GM19035 (cell line): Measurements from ENCODE around the gene TMEM121.
"Not testable (repeated sequence)": the region's sequence is repeated elsewhere in the genome, so short reads cannot be mapped to it uniquely, and the experiment has no call there.

Experiments
- ATAC-seq: cut with Tn5 transposase; IDR thresholded peaks from one replicate; pipeline ENCODE4 v1.9.1; 2021; ENCODE audit not compliant: unreplicated experiment

TMEM121 gene

DNA sequence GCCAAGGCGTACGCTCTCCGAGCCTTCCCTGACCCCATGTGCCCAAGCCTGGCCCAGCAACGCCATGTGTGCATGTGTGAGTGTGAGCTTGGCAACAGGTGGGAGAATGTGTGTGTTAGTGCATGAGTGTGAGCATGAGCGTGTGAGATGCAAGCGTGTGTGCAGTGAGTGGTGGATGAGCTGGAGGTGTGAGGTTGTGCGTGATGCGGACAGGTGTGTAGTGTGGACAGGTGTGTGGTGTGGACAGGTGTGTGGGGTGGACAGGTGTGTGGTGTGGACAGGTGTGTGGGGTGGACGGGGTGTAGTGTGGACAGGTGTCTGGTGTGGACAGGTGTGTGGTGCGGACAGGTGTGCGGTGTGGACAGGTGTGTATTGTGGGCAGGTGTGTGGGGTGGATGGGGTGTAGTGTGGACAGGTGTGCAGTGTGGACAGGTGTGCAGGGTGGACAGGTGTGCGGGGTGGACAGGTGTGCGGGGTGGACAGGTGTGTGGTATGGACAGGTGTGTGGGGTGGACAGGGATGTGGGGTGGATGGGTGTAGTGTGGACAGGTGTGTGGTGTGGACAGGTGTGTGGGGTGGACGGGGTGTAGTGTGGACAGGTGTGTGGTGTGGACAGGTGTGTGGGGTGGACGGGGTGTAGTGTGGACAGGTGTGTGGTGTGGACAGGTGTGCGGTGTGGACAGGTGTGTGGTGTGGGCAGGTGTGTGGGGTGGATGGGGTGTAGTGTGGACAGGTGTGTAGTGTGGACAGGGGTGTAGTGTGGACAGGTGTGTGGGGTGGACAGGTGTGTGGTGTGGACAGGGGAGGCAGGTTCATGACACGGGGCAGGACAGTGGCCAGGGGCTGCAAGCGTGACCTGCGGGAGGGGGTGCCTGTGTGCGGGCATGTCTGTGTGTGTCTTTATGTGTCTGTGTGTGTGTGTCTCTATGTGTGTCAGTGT is 41.1 kb downstream of the TMEM121 start:
- ATAC-seq: not testable (repeated sequence)

DNA sequence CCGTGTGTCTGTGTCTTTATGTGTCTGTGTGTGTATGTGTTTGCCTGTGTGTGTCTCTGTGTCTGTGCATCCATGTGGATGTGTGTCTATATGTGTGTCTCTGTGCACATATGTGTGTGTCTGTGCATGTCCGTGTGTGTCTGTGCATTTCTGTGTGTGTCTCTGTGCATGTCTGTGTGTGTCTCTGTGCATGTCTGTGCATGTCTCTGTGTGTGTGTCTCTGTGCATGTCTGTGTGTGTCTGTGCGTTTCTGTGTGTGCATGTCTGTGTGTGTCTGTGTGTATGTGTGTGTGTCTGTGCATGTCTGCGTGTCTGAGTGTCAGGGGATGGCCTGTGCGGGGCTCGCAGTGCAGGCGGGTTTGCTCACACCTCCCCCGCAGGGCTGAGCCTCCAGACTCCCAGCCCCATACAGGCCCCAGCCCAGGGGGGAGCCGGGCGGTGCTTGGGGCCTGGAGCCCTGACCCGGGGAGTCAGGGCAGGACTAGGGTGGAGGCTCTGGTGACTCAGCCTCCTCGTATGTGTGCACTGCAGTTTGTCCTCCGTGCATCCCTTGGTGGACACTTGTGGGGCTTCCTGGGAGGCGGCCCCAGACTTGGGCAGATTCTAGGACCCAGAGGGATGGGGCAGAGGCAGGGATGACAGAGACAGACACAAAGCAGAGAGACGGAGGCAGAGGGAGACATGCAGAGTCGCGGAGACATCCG is 41.9 kb downstream of the TMEM121 start:
- ATAC-seq: not testable (repeated sequence)

GRCh38 chr14:105568859-105569766 is 42.7 kb downstream of the TMEM121 start:
- no peak for ATAC-seq

DNA sequence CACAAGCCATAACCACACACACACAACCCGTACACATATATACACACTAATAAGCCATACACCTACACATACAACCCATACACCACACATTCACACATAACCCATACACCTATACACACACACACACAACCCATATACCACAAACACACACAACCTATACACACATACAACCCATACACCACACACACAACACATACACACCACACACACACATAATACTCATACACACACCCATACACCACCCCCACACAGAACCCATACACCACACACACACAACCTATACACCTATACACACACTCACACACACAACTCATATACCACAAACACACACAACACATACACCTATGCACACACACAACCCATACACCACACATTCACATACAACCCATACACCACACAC is 44.1 kb downstream of the TMEM121 start:
- ATAC-seq: no peak

DNA sequence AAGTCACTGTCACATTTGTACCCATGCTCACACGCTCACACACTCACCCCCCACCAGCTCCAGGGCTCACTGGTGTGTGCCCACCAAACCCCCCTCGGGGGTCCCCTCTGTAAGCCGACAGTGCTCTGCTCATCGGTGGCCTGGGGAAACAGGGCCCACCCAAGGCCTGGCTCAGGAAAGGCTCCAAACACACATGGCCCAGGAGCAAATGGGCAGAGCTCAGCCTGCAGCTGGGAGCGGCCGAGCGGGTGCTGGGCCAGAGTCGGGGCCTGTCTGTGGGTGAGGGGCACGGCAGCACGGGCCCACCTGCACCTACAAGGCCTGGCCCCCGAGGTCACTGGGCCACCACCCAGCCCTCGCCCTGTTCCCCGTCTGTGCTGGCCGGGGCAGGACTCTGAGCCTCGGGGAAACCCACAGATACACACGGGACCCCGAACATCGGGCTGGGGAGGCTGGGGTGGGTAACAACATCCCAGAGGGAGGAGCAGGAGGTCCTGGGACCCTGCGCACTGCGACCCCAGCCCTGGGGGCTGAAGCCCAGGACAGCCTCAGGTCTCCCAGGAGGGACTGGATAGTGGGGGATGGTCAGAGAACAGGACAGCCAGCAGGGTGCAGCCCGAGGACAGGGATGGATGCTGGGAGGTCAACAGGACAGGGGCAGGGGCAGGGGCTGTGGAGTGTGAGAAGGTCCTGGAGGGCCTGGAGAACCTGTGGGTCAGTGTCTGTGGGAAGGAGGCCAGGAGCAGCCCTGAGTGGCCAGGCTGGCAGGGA is 45.0 kb downstream of the TMEM121 start:
- ATAC-seq: not testable (repeated sequence)

DNA sequence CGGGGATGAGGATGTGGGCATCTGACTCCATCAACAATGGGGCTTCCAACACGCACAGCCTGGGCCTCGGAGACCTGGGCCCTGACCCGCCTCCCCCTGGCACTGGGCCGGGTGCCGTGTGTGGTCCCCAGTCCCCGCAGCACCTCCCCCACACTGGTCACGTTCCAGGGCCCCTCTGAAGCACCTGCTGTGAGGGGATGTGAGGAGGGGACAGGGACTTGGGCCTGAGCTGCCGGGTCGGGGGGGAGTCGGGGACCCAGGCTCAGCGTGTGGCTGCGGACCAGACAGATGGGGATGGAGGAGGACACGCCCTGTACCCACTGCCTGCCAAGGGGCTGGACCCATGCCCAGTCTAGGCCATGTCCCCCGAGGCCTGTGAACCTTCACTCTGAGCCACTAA is 45.7 kb downstream of the TMEM121 start:
- ATAC-seq: not testable (repeated sequence)

DNA sequence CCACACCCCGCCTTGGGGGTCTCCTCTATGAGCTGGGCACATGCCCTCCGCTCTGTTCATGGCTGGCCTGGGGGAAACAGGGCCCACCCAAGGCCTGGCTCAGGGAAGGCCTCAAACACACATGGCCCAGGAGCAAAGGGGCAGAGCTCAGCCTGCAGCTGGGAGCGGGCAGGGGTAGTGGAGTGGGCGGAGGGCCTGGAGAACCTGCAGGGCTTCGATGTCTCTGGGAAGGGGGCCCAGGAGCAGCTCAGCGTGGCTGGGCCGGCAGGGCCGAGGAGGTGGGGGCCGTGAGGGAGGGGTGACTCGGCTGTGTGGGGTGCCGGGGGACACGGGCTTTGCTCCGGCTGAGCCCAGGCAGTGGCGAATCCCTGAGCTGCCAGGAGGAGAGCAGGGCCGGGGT is 47.5 kb downstream of the TMEM121 start:
- ATAC-seq: not testable (repeated sequence)

DNA sequence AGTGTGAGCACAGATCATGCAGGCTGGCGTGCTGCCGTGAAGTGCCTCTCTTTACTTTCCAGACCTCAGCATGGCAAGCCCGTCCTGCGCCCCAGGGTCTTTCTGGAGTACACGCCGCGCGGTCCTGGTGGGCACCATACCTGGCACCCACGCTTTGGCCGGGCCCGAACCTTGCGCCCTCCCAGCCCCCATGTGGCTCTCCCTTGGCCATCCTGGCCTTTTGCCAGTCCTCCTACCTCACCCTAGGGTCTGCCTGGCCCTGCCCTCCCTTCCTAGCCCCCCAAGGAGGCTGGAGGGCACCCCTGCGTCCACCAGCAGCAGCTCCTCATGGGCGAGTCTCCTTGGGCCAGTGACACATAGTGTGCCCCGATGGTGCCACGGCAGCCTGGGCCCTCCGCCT is 48.0 kb downstream of the TMEM121 start:
- ATAC-seq: peak; percentile 5

- ATAC-seq: peak; percentile 64
These were observed 48.8 kb downstream of the TMEM121 start for GRCh38 chr14:105575016-105575700.

- no peak for ATAC-seq
These were observed 50.2 kb downstream of the TMEM121 start for GRCh38 chr14:105576525-105577088.

DNA sequence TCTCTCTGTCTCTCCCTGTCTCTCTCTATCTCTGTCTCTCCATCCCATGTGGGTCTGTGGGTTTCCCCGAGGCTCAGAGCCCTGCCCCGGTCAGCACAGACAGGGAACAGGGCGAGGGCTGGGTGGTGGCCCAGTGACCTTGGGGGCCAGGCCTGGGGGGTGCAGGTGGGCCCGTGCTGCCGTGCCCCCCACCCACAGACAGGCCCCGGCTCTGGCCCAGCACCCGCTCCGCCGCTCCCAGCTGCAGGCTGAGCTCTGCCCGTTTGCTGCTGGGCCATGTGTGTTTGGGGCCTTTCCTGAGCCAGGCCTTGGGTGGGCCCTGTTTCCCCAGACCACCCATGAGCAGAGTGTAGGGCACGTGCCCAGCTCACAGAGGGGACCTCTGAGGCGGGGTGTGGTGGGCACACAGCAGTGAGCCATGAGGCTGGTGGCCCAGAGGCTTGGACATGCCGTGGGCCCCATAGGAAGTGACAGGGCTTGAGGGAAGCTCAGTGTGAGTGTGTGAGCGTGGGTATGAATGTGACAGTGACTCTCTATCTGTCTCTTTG is 51.0 kb downstream of the TMEM121 start:
- no peak for ATAC-seq

DNA sequence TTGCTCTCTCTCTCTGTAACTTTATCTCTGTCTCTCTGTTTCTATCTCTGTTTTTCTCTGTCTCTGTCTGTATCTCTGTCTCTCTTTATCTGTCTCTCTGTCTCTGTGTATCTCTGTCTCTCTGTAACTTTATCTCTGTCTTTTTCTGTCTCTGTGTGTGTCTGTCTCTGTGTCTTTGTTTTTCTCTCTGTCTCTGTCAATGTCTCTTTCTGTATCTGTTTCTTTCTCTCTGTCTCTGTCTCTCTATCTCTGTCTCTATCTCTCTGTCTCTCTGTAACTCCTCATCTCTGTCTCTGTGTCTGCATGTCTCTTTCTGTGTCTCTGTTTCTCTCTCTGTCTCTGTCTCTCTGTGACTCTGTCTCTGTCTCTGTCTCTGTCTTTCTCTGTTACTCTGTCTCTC is 51.7 kb downstream of the TMEM121 start:
- ATAC-seq: no peak

DNA sequence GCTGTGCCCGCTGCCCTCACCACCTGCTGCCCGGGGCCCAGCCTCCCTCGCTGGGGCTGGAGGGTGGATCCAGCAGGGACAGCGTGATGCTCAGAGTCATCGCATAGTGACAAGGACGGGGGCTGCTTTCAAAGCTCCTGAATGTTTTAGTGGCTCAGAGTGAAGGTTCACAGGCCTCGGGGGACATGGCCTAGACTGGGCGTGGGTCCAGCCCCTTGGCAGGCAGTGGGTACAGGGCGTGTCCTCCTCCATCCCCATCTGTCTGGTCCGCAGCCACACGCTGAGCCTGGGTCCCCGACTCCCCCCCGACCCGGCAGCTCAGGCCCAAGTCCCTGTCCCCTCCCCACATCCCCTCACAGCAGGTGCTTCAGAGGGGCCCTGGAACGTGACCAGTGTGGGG is 52.8 kb downstream of the TMEM121 start:
- ATAC-seq: not testable (repeated sequence)
